ENCODE results near the gene CUL2.

- TF ChIP-seq CTCF (IDR thresholded peaks at IDR 0.05; ENCODE audit: low read depth, low read length, poor library complexity, severe bottlenecking) = no peak
- no peak for TF ChIP-seq EZH2phosphoT487 (IDR thresholded peaks at IDR 0.05; ENCODE audit: borderline replicate concordance, low read length)
Measured at GRCh38 chr10:34978080-34978479, 112.1 kb downstream of the CUL2 start.

All from DOHH2 (cell line).